CD14-positive monocyte (primary cell): ENCODE data around the gene DPP6. TPM values are rescaled to one million over a fixed set of nuclear protein-coding genes. Genes with fewer than 3 reads are reported as not detected.

Source experiments
- DNase-seq, 3 donors: peaks; one replicate each; pipeline ENCODE4 v3.0.0-alpha.2; 2011 to 2022
- H2AFZ ChIP-seq: 2 replicates; pipeline ENCODE4 v1.6.0; 2012; ENCODE audit warnings: mild to moderate bottlenecking, low read depth, low read length, inconsistent platforms; ENCODE audit not compliant: insufficient read depth, poor library complexity, severe bottlenecking
- H3K27ac ChIP-seq, 2 donors: 1 replicate in 1 of 2; 2 replicates in 1 of 2; pipeline ENCODE4 v1.5.1; 2012 to 2013; ENCODE audit warnings: low read length in 2 of 2, control low read depth in 1 of 2, inconsistent platforms in 1 of 2, low read depth in 1 of 2, mild to moderate bottlenecking in 1 of 2
- H3K27me3 ChIP-seq, 2 donors: one replicate each; pipeline versions ENCODE4 v1.6.0 to v1.6.1; 2011 to 2013; ENCODE audit warnings: low read length in 2 of 2; ENCODE audit not compliant: control insufficient read depth in 2 of 2, insufficient read depth in 2 of 2
- H3K36me3 ChIP-seq, 2 donors: replicated peaks in 1 of 2; 1 replicate in 1 of 2; 2 replicates in 1 of 2; pipeline versions ENCODE4 v1.5.1 to v1.6.1; 2012 to 2013; ENCODE audit warnings: low read length in 2 of 2, control low read depth in 1 of 2, inconsistent platforms in 1 of 2, mild to moderate bottlenecking in 1 of 2; ENCODE audit not compliant: insufficient read depth in 2 of 2, control insufficient read depth in 1 of 2
- H3K4me1 ChIP-seq, 2 donors: 1 replicate in 1 of 2; 2 replicates in 1 of 2; pipeline versions ENCODE4 v1.5.1 to v1.6.1; 2012 to 2013; ENCODE audit warnings: low read length in 2 of 2, control low read depth in 1 of 2, inconsistent platforms in 1 of 2, mild to moderate bottlenecking in 1 of 2, moderate library complexity in 1 of 2; ENCODE audit not compliant: insufficient read depth in 2 of 2, control insufficient read depth in 1 of 2
- H3K4me2 ChIP-seq: replicated peaks from 2 replicates; pipeline ENCODE3; 2012; ENCODE audit warnings: low read length, moderate library complexity, mild to moderate bottlenecking; ENCODE audit not compliant: poor library complexity, severe bottlenecking; ENCODE audit errors: extremely low read depth
- H3K4me3 ChIP-seq, 3 experiments: fragments of 200-600 bp in 1 of 3; sonication (generic) in 1 of 3; replicated peaks in 1 of 3; 1 replicate in 2 of 3; 2 replicates in 1 of 3; pipeline ENCODE4 v1.5.1; 2011 to 2013; ENCODE audit warnings: low read length in 3 of 3, mild to moderate bottlenecking in 3 of 3, control low read depth in 2 of 3, low read depth in 2 of 3, inconsistent platforms in 1 of 3, moderate library complexity in 1 of 3
- H3K79me2 ChIP-seq: 2 replicates; pipeline ENCODE4 v1.6.0; 2012; ENCODE audit warnings: mild to moderate bottlenecking, control low read depth, inconsistent platforms, low read length, moderate library complexity; ENCODE audit not compliant: insufficient read depth
- H3K9ac ChIP-seq: 2 replicates; pipeline ENCODE4 v1.6.0; 2017; ENCODE audit warnings: low read length, mild to moderate bottlenecking; ENCODE audit not compliant: insufficient read depth, poor library complexity, severe bottlenecking
- H3K9me3 ChIP-seq, 2 donors: replicated peaks in 1 of 2; 1 replicate in 1 of 2; 2 replicates in 1 of 2; pipeline versions ENCODE4 v1.5.1 to v1.6.1; 2012 to 2013; ENCODE audit warnings: low read length in 2 of 2, control low read depth in 1 of 2; ENCODE audit not compliant: control insufficient read depth in 1 of 2, insufficient read depth in 1 of 2
- H4K20me1 ChIP-seq: 2 replicates; pipeline ENCODE4 v1.6.0; 2012; ENCODE audit warnings: mild to moderate bottlenecking, low read length, control low read depth, moderate library complexity; ENCODE audit not compliant: insufficient read depth
- H3K27ac Mint-ChIP-seq, 7 donors: one replicate each; pipeline ENCODE4 v1.8.0; 2020; ENCODE audit warnings: mild to moderate bottlenecking in 7 of 7, mixed read lengths in 7 of 7, moderate library complexity in 6 of 7, inconsistent platforms in 2 of 7
- H3K27me3 Mint-ChIP-seq, 3 donors: one replicate each; pipeline ENCODE4 v1.8.0; 2021 to 2022; ENCODE audit warnings: low read depth in 3 of 3, mild to moderate bottlenecking in 3 of 3, mixed read lengths in 3 of 3, moderate library complexity in 3 of 3, inconsistent platforms in 1 of 3
- H3K36me3 Mint-ChIP-seq, 2 donors: one replicate each; pipeline ENCODE4 v1.8.0; 2020; ENCODE audit warnings: mixed read lengths in 2 of 2, inconsistent platforms in 1 of 2, mild to moderate bottlenecking in 1 of 2
- H3K4me1 Mint-ChIP-seq: one replicate; pipeline ENCODE4 v1.8.0; 2020; ENCODE audit warnings: mild to moderate bottlenecking, mixed read lengths
- H3K4me3 Mint-ChIP-seq, 2 donors: one replicate each; pipeline ENCODE4 v1.8.0; 2020; ENCODE audit warnings: mild to moderate bottlenecking in 2 of 2, mixed read lengths in 2 of 2, moderate library complexity in 1 of 2
- H3K9me3 Mint-ChIP-seq, 7 donors: one replicate each; pipeline ENCODE4 v1.8.0; 2020 to 2022; ENCODE audit warnings: mixed read lengths in 7 of 7, mild to moderate bottlenecking in 6 of 7, moderate library complexity in 6 of 7, inconsistent platforms in 2 of 7
- CTCF ChIP-seq: fragments of 200-600 bp; IDR thresholded peaks from one replicate; pipeline ENCODE4 v1.8.0; 2022; ENCODE audit warnings: antibody characterized with exemption, mild to moderate bottlenecking
- WGBS: methylation state at CpG from one replicate; pipeline ENCODE4 v1.1.5; 2013; ENCODE audit warnings: missing lambda C conversion rate; ENCODE audit not compliant: insufficient coverage; 5-methylcytosine and 5-hydroxymethylcytosine counted together
- intact Hi-C, 2 donors: fragments of 100-400 bp; cut with micrococcal nuclease; formaldehyde crosslinking; loops; one replicate each; pipeline versions ENCODE4 v1.15.0 to v1.15.1; 2023
- polyA plus RNA-seq, 3 donors: library from polyadenylated mRNA; depleted of rRNA in 1 of 3; unstranded in 2 of 3; stranded (reverse) in 1 of 3; fragments of 300-500 nt in 2 of 3; fragments of >200 nt in 1 of 3; fragmentation: Illumina TruSeq in 2 of 3; gene quantifications; 1 replicate in 2 of 3; 2 replicates in 1 of 3; pipeline ENCODE4 v1.2.3, GENCODE V29; 2012 to 2021

The DPP6 gene
- polyA plus RNA-seq, 3 donors, result not detected

GRCh38 chr7:154644366-154644765 lies 592.2 kb downstream of the DPP6 start:
- Histone ChIP-seq H3K79me2 (no peaks in the 10 kb centered on the region), H3K9ac (no peak overlapping the region), H3K27ac (no peak overlapping the region), H3K4me1 (no peaks in the 10 kb centered on the region), H3K27me3 (no peaks in the 10 kb centered on the region), H3K4me3 (no peak overlapping the region), H3K36me3 (no peaks in the 10 kb centered on the region), H3K4me2 (no peak overlapping the region), H3K9me3 (peaks cover 26 to 34% of the 10 kb centered on the region in 2 donors), H4K20me1 (no peaks in the 10 kb centered on the region), H2AFZ (no peak overlapping the region)
- no peak for TF ChIP-seq CTCF
- DNase-seq, result no peak
- Mint-ChIP-seq H3K36me3 (no peaks in the 10 kb centered on the region), H3K27me3 (peaks cover 0 to 3% (median 0%) of the 10 kb centered on the region in 3 donors), H3K4me1 (no peaks in the 10 kb centered on the region), H3K4me3 (no peak overlapping the region), H3K9me3 (peaks cover 13 to 48% (median 33%) of the 10 kb centered on the region in 7 donors), H3K27ac (no peak overlapping the region)
- WGBS, result 83% methylated on average over 3 of the region's 3 CpGs
- intact Hi-C loops, result no loop called here

GRCh38 chr7:154646126-154647013 lies 594.2 kb downstream of the DPP6 start:
- Mint-ChIP-seq H3K27ac (no peak overlapping the region), H3K4me3 (no peak overlapping the region)
- H2AFZ ChIP-seq, result no peak overlapping the region

More at GRCh38 chr7:154646126-154647013, 594.2 kb downstream of the DPP6 start:
- Mint-ChIP-seq H3K36me3 (no peaks in the 10 kb centered on the region), H3K9me3 (peaks cover 19 to 56% (median 39%) of the 10 kb centered on the region in 7 donors), H3K4me1 (no peaks in the 10 kb centered on the region), H3K27me3 (peaks cover 0 to 4% (median 0%) of the 10 kb centered on the region in 3 donors)
- Histone ChIP-seq H3K79me2 (no peaks in the 10 kb centered on the region), H3K9ac (no peak overlapping the region), H3K27ac (no peak overlapping the region), H3K4me1 (no peaks in the 10 kb centered on the region), H3K9me3 (peaks cover 43 to 46% of the 10 kb centered on the region in 2 donors), H3K4me2 (no peak overlapping the region), H3K27me3 (no peaks in the 10 kb centered on the region), H4K20me1 (no peaks in the 10 kb centered on the region), H3K4me3 (no peak overlapping the region), H3K36me3 (no peaks in the 10 kb centered on the region)
- WGBS, result 90% methylated on average over 7 of the region's 11 CpGs
- intact Hi-C loops, result no loop called here
- DNase-seq, result no peak
- no peak for TF ChIP-seq CTCF
